Measurements from ENCODE around the gene RADIL.
A peak's percentile ranks its signal among the peaks of the same experiment; 100 is the strongest.

The RADIL gene

GRCh38 chr7:4885317-4885807, 1.8 kb upstream of the RADIL start:
- intact Hi-C loops (cut with DNase I) = loop anchor here (10.0 kb wide), 1 partner anchor 89 kb away; no protein-coding TSS in a partner anchor
- DNase-seq = peak in 2 of 10 donors; percentile 12 to 49

GRCh38 chr7:4884164-4884563, 648 bp upstream of the RADIL start:
- intact Hi-C loops (cut with DNase I) = loop anchor here (5.0 to 10.0 kb wide), 2 partner anchors 87 to 91 kb away; no protein-coding TSS in a partner anchor
- peak in 3 of 10 donors; percentile 37 to 40 (median 38) for DNase-seq

- DNase-seq = peak in 1 of 10 donors; percentile 76
- intact Hi-C loops (cut with DNase I) = loop anchor here (2.0 to 10.0 kb wide), 3 partner anchors 38 to 92 kb away; no protein-coding TSS in a partner anchor
These were observed 514 bp downstream of the RADIL start for GRCh38 chr7:4883033-4883371.

GRCh38 chr7:4882169-4883032, 1.1 kb downstream of the RADIL start:
- intact Hi-C loops (cut with DNase I) = loop anchor here (2.0 to 10.0 kb wide), 3 partner anchors 38 to 92 kb away; no protein-coding TSS in a partner anchor
- peak in 8 of 10 donors; percentile 28 to 87 (median 36) for DNase-seq

- intact Hi-C loops (cut with DNase I) = loop anchor here (5.0 to 10.0 kb wide), 2 partner anchors 83 to 95 kb away; no protein-coding TSS in a partner anchor
- DNase-seq = peak in 2 of 10 donors; percentile 22 to 49
These were observed 3.3 kb downstream of the RADIL start for GRCh38 chr7:4880218-4880617.

GRCh38 chr7:4879396-4880081, 4.0 kb downstream of the RADIL start:
- DNase-seq = peak in 1 of 10 donors; percentile 83
- intact Hi-C loops (cut with DNase I) = loop anchor here (5.0 to 10.0 kb wide), 2 partner anchors 82 to 95 kb away; no protein-coding TSS in a partner anchor

- intact Hi-C loops (cut with DNase I) = no loop called here
- peak in 1 of 10 donors; percentile 85 for DNase-seq
These were observed 4.9 kb downstream of the RADIL start for GRCh38 chr7:4878336-4879335.

GRCh38 chr7:4876586-4876985, 6.9 kb downstream of the RADIL start:
- intact Hi-C loops (cut with DNase I) = no loop called here
- peak in 1 of 10 donors; percentile 60 for DNase-seq

GRCh38 chr7:4875391-4875790, 8.1 kb downstream of the RADIL start:
- intact Hi-C loops (cut with DNase I) = no loop called here
- peak in 1 of 10 donors; percentile 59 for DNase-seq

GRCh38 chr7:4873071-4873944, 10.2 kb downstream of the RADIL start:
- peak in 1 of 10 donors; percentile 18 for DNase-seq
- intact Hi-C loops (cut with DNase I) = no loop called here

GRCh38 chr7:4871930-4872675, 11.4 kb downstream of the RADIL start:
- DNase-seq = peak in 1 of 10 donors; percentile 54
- intact Hi-C loops (cut with DNase I) = no loop called here

GRCh38 chr7:4871056-4871680, 12.3 kb downstream of the RADIL start:
- DNase-seq = peak in 1 of 10 donors; percentile 85
- intact Hi-C loops (cut with DNase I) = no loop called here

- intact Hi-C loops (cut with DNase I) = no loop called here
- no peak for DNase-seq
These were observed 15.0 kb downstream of the RADIL start for GRCh38 chr7:4868493-4868892.

GRCh38 chr7:4866528-4867496, 16.7 kb downstream of the RADIL start:
- DNase-seq = no peak
- intact Hi-C loops (cut with DNase I) = no loop called here

GRCh38 chr7:4862156-4862555, 21.4 kb downstream of the RADIL start:
- intact Hi-C loops (cut with DNase I) = no loop called here
- DNase-seq = no peak

- intact Hi-C loops (cut with DNase I) = no loop called here
These were observed 21.8 kb downstream of the RADIL start, which contains the start of gene PAPOLB for GRCh38 chr7:4861673-4862072. Gene PAPOLB (minus strand): TSS chr7:4862030. CDS start chr7:4861810, 220 bp downstream.

More at GRCh38 chr7:4861673-4862072, 21.8 kb downstream of the RADIL start, which contains the start of gene PAPOLB:
- DNase-seq = peak in 1 of 10 donors; percentile 58

Measured in posterior cingulate gyrus (tissue), 11 donors.